ENCODE results near the gene DLX5.

- no peak for TF ChIP-seq CTCF (IDR thresholded peaks at IDR 0.05)
- no peak for TF ChIP-seq POLR2A (IDR thresholded peaks at IDR 0.05)
Observed at GRCh38 chr7:97001656-97002554, 22.7 kb downstream of the DLX5 start.

Data from Peyer's patch (tissue), 4 donors.